ENCODE measurements around the gene TMEM26.

DNA sequence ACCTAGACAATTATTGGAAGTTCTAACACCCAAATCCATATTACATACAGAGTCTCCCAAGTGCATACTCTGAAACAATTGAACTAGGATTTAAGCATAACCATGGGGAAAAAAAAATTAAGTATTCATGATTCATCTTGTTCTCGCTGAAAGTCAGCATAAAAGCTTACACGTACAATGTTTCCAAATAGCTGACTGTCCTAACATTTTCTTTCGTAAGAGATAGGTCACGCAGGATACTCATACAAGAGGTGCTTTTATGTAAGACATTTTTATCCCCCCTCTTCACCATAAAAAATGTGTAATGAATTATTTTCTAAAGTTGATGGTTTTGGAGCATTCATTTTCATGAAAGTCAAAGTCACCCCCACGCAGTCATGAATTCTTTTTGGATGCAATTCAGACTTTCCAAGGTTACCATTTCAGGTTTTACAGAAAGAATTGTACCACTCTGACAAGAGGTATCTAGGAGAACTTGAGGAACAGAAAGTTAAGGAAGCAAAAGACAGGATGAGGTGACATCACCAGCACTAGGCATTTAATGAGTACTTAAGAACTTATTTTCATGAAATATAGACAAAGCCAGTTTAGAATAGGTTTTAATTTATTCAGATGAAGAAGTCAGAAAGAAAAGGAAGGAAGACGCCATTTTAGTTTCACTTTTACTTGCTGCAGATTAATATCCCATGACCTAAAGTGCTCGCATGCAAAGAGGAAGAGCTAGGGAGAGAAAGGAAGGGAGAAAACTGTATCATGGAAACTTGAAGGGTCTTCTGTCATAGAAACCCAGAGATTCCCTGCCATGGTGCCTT is 55.8 kb downstream of the TMEM26 start:
- TF ChIP-seq, protein P1, sequence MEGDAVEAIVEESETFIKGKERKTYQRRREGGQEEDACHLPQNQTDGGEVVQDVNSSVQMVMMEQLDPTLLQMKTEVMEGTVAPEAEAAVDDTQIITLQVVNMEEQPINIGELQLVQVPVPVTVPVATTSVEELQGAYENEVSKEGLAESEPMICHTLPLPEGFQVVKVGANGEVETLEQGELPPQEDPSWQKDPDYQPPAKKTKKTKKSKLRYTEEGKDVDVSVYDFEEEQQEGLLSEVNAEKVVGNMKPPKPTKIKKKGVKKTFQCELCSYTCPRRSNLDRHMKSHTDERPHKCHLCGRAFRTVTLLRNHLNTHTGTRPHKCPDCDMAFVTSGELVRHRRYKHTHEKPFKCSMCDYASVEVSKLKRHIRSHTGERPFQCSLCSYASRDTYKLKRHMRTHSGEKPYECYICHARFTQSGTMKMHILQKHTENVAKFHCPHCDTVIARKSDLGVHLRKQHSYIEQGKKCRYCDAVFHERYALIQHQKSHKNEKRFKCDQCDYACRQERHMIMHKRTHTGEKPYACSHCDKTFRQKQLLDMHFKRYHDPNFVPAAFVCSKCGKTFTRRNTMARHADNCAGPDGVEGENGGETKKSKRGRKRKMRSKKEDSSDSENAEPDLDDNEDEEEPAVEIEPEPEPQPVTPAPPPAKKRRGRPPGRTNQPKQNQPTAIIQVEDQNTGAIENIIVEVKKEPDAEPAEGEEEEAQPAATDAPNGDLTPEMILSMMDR (IDR thresholded peaks at IDR 0.05; ENCODE audit: insufficient read depth, low read depth, low read length): no peak
- TF ChIP-seq EZH2 (IDR thresholded peaks at IDR 0.05; ENCODE audit: insufficient read depth, low read length): no peak
